ENCODE data around the gene THEM5.

THEM5 gene

GRCh38 chr1:151819976-151820623, 33.4 kb downstream of the THEM5 start:
- no peak for DNase-seq (ENCODE audit: low read depth in 2 of 2)

DNA sequence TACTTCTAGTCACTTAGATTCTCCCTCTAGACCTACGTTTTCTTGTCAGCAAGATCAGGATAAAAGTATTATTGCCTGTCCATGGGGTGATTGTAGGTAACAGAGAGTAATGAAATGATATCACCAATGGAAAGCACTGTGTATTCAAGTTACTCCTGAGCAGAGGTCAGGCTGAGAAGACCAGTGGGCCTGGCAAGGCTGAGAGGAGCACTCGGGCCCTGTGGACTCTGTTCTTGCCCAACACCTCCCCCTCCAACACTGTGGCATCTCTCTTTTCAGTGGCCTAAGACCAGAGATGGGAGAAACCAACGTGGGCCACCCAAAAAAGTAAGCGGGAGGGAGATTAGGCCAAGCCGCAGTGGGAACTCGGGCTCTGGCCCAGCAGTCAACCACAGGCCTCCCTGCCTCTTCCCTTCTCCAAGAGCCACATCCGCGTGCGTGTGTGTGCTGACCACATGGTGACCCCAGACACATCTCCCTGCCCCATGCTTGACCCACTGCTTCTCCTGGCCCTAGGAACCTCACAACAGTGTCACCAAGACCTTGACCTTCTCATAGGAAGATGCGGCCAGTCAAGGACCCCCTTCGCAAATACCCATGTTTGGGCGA, 34.2 kb downstream of the THEM5 start:
- no peak for DNase-seq (ENCODE audit: low read depth in 2 of 2)

GRCh38 chr1:151817353-151817730, 36.2 kb downstream of the THEM5 start:
- DNase-seq (ENCODE audit: low read depth in 2 of 2) = no peak

- DNase-seq (ENCODE audit: low read depth in 2 of 2) = no peak
Observed at GRCh38 chr1:151816548-151817352, 36.8 kb downstream of the THEM5 start.

GRCh38 chr1:151815716-151816327, 37.7 kb downstream of the THEM5 start:
- no peak for DNase-seq (ENCODE audit: low read depth in 2 of 2)

DNA sequence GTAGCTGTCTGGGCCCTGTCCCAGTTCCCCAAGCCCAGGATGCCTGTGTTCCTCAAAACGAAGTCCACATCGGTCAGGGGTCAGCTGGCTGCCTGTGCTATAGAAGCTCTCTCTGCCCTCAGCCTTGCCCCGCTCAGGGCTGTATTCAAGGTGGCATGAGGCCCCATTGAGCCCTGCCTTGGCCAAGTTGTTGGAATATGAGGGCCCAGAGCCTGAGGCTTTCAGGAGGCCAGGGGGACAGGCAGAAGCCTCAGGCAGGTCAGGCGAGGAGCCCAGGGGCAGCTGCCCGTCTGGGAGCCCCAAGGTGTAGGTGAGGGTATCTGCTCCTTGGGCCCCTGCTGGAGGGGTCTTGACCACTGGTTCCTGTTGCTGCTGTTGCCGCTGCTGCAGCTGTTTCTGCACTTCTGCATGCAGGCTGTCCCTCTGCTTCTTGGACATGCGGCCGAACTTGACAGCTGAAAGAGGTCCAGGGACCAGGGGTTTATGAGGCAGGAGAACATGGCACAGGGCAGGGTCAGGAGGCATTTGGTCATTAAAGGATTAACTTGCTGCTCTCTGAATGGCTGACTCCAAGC, 38.5 kb downstream of the THEM5 start:
- DNase-seq (ENCODE audit: low read depth in 2 of 2) = no peak

- no peak for DNase-seq (ENCODE audit: low read depth in 2 of 2)
Observed at GRCh38 chr1:151814426-151814825, 39.1 kb downstream of the THEM5 start.

- DNase-seq (ENCODE audit: low read depth in 2 of 2) = no peak
Observed at GRCh38 chr1:151813271-151813977, 40.1 kb downstream of the THEM5 start.

DNA sequence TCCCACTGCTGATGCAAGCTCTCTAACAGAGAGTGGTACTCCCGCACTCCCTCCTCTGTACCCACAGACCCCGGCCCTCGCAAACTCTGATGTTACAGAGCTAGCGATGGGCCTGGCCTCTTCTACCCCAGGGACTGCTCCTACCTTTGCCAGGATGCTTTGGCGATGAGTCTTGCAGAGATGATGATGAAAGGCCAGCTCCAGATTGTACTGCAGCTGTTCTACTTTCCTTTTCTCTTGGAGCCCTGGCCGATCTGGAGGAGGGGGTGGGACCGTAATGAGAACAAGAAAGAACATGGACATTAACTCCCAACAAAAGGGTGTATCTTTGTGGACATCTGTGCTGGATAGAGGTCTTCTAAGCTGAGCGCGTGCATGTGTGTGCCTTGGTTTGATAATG, 42.3 kb downstream of the THEM5 start:
- DNase-seq (ENCODE audit: low read depth in 2 of 2) = no peak

GRCh38 chr1:151809985-151810556, 43.4 kb downstream of the THEM5 start:
- DNase-seq (ENCODE audit: low read depth in 2 of 2) = no peak

DNA sequence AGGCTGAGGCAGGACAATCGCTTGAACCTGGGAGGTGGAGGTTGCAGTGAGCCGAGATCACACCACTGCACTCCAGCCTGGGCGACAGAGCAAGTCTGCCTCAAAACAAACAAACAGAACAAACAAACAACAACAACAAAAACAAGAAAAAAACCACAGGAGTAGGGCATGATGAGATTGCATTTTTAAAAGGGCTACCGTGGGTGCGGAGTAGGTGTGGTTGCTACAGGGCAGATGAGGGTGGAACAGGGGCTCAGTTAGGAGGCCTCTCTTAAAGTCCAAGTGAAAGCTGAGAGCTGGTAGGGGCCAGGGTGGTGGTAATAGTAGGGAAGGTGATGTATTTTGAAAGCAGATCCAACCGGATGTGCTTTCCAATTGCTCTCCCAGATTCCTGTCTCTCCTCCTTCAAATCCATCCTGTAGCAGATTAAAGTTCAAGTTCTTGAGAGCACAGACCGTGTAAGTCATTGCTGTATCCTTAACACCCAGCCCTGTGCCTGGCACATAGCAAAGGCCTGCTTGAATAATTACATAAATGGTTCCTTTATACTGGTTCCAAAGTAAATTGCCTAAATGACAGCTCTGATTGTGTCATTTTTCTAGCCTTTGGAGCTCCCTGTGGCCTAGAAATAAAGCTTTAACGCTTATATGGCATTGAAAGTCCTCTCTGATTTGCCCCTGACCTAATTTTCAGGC, 44.1 kb downstream of the THEM5 start:
- no peak for DNase-seq (ENCODE audit: low read depth in 2 of 2)

- no peak for DNase-seq (ENCODE audit: low read depth in 2 of 2)
Observed at GRCh38 chr1:151807766-151808165, 45.7 kb downstream of the THEM5 start.

DNA sequence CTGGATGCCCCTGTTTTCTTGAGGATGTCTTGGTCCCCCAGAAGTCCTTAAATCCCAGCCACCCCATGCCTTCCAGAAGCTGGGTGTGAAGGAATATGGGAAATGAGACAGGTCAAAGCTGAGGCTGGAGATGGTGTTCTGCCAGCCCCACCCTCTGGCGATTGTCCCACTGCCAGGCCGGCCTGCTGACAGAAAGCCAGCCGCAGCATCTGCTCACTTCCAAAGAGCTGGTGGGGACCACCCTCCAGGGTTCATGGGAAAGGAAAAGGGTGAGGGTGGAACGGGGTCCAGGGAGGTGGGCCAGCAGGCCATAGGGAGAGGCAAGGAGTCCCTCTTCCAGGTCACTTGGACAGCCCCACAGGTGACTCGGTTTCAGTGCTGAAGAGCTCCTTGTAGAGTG, 46.4 kb downstream of the THEM5 start:
- no peak for DNase-seq (ENCODE audit: low read depth in 2 of 2)

DNA sequence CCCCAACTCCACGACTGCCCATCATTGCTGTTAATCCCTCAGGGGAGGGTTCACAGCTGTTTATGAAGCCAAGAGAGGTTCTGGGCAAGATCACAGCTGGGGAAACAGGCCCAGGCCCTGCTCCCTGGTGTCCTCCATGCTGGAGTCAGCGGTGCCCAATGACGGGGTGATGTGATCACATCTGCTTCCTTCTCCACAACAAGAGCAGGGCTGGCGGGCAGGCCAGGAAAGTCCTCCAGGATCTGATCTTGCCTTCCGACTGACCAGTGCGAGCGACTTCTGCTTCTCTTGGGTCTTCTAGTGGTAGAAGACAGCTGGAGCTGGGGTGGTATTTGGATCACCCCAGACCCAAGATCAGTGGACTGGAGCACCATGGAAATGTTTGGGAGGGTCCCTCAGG, 47.3 kb downstream of the THEM5 start:
- DNase-seq (ENCODE audit: low read depth in 2 of 2) = no peak

- DNase-seq (ENCODE audit: low read depth in 2 of 2) = no peak
Observed at GRCh38 chr1:151805066-151805820, 48.3 kb downstream of the THEM5 start, which contains the start of gene LINGO4. LINGO4 (minus strand) TSS chr1:151805419; CDS start chr1:151802704, 2,715 bp downstream.

DNA sequence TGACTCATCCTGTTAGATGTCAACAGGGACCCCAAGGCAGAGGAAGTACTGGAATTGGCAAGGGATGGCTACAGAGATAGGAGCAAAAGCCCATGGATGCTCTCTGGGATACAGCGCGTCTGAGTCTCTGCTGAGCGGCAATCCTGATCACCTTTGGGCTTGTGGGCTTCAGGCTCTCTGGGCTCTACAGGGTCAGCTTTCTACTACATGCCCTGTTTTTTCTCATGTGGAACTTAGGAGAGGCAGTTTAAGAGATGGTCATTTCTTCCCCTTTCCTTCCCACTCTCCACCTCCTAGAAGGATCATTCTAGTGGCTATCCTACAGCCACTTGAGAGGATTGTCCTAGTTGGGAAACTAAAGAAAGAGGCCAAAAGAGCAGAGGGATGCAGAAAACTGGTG, 49.6 kb downstream of the THEM5 start:
- no peak for DNase-seq (ENCODE audit: low read depth in 2 of 2)

GRCh38 chr1:151803164-151803563, 50.3 kb downstream of the THEM5 start:
- no peak for DNase-seq (ENCODE audit: low read depth in 2 of 2)

- DNase-seq (ENCODE audit: low read depth in 2 of 2) = no peak
Observed at GRCh38 chr1:151802372-151802771, 51.1 kb downstream of the THEM5 start.

- no peak for DNase-seq (ENCODE audit: low read depth in 2 of 2)
Observed at GRCh38 chr1:151801846-151802245, 51.7 kb downstream of the THEM5 start.

- DNase-seq (ENCODE audit: low read depth in 2 of 2) = no peak
Observed at GRCh38 chr1:151801310-151801820, 52.1 kb downstream of the THEM5 start.
